ENCODE results near the gene MAMLD1.
A peak's percentile ranks its signal among the peaks of the same experiment; 100 is the strongest.

Gene MAMLD1

GRCh38 chrX:150355913-150356312 is 7.2 kb upstream of the MAMLD1 start:
- no peak for DNase-seq

- DNase-seq, result no peak
These were observed 5.3 kb upstream of the MAMLD1 start for GRCh38 chrX:150357790-150358189.

GRCh38 chrX:150358651-150359050 is 4.5 kb upstream of the MAMLD1 start:
- no peak for DNase-seq

- DNase-seq, result no peak
These were observed 2.8 kb upstream of the MAMLD1 start for GRCh38 chrX:150360331-150360730.

- DNase-seq, result peak in 1 of 2 donors; percentile 43
These were observed 1.9 kb upstream of the MAMLD1 start for GRCh38 chrX:150361070-150361776.

- peak in 1 of 2 donors; percentile 23 for DNase-seq
These were observed 1.3 kb upstream of the MAMLD1 start for GRCh38 chrX:150361777-150362351.

- peak in 1 of 2 donors; percentile 10 for DNase-seq
These were observed 637 bp downstream of the MAMLD1 start for GRCh38 chrX:150363561-150364346.

GRCh38 chrX:150364347-150365050 is 1.4 kb downstream of the MAMLD1 start:
- peak in 1 of 2 donors; percentile 18 for DNase-seq

- DNase-seq, result peak; percentile 40 to 70
These were observed 2.2 kb downstream of the MAMLD1 start for GRCh38 chrX:150365051-150365989.

GRCh38 chrX:150365990-150366911 is 3.1 kb downstream of the MAMLD1 start:
- DNase-seq, result peak in 1 of 2 donors; percentile 4

- DNase-seq, result peak in 1 of 2 donors; percentile 8
These were observed 3.9 kb downstream of the MAMLD1 start for GRCh38 chrX:150366951-150367545.

- no peak for DNase-seq
These were observed 7.6 kb downstream of the MAMLD1 start for GRCh38 chrX:150370589-150371312.

GRCh38 chrX:150371877-150372276 is 8.8 kb downstream of the MAMLD1 start:
- DNase-seq, result no peak

GRCh38 chrX:150372280-150372679 is 9.2 kb downstream of the MAMLD1 start:
- no peak for DNase-seq

GRCh38 chrX:150372756-150373155 is 9.6 kb downstream of the MAMLD1 start:
- DNase-seq, result no peak

GRCh38 chrX:150375243-150375770 is 12.2 kb downstream of the MAMLD1 start:
- DNase-seq, result no peak

- DNase-seq, result no peak
These were observed 13.9 kb downstream of the MAMLD1 start for GRCh38 chrX:150377005-150377404.

GRCh38 chrX:150405006-150405405 is 41.9 kb downstream of the MAMLD1 start:
- no peak for DNase-seq

- DNase-seq, result no peak
These were observed 42.5 kb downstream of the MAMLD1 start for GRCh38 chrX:150405576-150405975.
